GM15510 (cell line): ENCODE data around the gene MIGA2.
A peak's percentile ranks its signal among the peaks of the same experiment; 100 is the strongest.

Experiments used
- POLR2A ChIP-seq: IDR thresholded peaks from 3 replicates; pipeline ENCODE4 v1.6.1; 2011; ENCODE audit warnings: borderline replicate concordance; ENCODE audit not compliant: insufficient read length; ENCODE audit errors: extremely low read depth

Gene MIGA2

DNA sequence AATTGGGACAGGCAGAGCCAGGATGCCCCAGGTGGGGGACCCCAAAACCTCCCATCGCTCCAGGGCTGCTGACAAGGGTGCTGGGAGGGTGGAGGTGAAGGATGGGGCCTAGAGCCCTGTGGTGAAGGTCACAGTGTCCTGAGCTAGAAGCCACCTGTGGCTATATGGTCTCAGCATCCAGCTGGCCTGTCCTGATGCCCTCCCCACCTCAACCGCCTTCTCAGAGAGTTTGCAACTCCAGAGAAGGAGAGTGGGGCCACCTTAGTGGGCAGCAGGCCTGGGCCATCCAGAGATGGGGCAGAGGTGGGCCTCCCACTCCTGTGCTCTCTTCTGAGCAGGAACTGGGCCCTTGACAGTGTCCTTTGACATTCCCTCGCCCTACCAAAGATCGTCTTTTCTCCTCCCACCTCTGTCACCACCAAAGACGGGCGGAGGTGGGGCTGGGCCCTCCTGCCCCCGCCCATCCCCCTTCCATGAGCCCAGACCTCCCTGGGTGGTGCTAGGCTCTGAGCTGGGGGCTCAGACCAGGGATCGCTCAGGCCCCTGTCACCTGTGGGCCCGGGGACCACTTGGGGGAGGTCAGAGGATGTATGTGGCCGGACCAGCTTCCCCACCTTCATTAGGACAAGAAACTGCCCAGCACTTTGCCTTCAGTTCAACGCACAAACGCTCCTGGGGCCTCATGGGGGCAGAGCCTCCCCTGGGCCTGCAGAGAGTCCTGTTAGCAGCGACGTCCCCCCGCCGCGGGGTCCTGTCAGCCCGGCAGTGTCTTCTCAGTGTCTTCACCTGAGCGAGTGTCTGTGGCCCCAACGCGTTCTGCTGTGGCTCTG lies 34.5 kb downstream of the MIGA2 start:
- no peak for TF ChIP-seq POLR2A

DNA sequence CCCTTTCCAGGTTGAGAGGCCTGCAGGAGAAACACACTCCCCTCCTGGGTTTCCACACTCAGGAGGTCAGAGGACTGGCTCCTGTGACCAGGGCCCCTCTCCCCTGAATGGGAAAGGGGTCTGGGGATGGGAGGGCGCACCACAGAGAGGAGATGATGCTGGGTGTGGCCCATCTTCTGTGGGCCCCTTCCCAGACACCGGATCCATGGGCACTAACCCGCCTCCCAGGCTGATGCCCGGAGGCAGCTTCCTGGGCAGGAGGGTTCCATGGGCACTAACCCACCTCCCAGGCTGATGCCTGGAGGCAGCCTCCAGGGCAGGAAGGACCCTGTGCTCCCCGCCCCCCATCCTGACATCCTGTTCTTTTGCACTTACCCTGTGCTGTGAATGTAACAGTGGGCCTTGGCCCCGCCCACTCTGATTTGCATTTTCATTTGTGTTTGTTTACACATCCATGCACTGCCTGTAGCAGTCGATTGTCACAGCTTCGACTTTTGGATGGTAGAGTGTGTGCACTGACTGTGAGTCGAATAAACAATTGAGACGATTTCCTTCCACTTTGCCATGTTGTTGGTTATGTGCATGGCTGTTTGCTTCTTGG lies 35.2 kb downstream of the MIGA2 start:
- no peak for TF ChIP-seq POLR2A

- no peak for TF ChIP-seq POLR2A
These were observed 35.7 kb downstream of the MIGA2 start for GRCh38 chr9:129072171-129072570.

DNA sequence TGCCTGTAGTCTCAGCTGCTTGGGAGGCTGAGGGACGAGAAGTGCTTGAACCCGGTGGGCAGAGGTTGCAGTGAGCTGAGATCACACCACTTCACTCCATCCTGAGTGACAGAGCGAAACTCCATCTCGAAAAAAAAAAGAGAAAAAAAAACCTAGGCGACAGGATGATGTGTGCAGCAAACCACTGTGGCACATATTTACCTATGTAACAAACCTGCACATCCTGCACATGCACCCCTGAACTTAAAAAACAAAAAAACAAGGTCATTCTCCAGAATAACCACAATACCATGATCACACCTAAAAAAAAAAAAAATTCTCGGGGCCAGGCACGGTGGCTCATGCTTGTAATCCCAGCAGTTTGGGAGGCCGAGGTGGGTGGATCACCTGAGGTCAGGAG lies 37.0 kb downstream of the MIGA2 start:
- TF ChIP-seq POLR2A = no peak

- TF ChIP-seq POLR2A = no peak
These were observed 37.7 kb downstream of the MIGA2 start for GRCh38 chr9:129074106-129074505.

- no peak for TF ChIP-seq POLR2A
These were observed 39.7 kb downstream of the MIGA2 start for GRCh38 chr9:129075996-129076639.

DNA sequence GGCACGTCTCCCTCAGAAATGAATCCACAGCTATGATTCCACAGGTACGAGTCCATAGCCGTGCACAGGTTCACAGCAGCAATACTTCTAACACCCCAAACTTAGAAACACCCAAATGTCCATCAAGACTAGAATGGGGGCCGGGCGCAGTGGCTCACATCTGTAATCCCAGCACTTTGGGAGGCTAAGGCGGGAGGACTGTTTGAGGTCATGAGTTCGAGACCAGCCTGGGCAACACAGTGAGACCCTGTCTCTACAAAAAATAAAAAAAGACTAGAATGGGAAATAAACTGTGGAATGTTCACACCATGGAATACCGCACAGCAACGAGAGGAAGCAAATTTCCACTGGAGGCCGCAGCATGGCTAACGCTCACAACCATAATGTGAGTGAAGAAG lies 40.2 kb downstream of the MIGA2 start:
- TF ChIP-seq POLR2A = no peak

GRCh38 chr9:129077236-129077635 lies 40.8 kb downstream of the MIGA2 start:
- TF ChIP-seq POLR2A = no peak

DNA sequence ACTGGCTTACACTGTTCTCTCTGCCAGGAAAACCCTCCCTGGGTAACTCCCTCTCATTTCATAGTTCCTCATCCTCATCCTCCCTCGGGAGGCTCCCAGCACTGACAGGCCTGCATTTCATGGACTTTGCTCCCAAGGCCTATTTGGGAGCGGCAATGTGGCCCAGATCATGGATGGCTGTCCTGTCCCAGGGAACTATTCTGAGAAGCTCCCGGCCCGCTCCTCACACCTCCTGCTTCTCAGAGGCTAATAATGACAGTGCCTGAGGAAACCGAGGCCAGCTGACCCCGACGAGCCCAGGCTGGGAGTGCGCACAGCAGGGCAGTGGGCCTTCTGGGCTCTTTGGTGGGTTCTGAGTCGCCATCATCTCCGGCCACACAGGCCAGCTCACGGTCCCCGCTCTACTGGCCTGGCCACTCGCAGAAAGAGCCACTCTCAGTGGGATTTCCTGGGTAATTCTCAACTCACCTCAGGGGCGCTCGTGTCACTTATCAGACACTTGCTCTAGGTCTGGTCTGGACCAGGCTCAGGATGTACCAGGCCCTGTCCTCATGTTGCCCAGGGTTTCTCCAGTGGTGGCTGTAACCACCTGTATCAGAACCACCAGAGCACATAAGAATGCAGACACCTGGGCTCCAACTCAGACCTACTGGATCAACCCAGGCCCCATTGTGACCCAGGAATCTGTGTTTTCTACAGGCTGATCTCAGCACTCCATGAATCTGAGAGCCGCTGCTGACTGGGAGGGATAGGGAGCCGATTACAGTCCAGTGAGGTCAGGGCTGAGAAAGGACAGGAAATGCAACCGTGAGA lies 42.5 kb downstream of the MIGA2 start:
- TF ChIP-seq POLR2A = no peak

DNA sequence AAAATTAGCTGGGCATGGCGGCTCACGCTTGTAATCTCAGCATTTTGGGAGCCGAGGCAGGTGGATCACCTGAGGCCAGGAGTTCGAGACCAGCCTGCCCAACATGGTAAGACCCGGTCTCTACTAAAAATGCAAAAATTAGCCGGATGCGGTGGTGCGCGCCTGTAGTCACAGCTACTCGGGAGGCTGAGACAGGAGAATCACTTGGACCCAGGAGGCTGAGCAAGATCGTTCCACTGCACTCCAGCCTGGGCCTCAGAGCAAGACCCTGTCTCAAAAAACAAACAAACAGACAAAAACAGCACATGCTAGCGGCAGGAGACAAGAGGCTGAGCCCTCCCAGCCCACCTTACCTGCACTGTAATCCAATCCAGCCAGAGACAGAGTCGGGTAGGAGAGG lies 43.4 kb downstream of the MIGA2 start:
- TF ChIP-seq POLR2A = no peak

DNA sequence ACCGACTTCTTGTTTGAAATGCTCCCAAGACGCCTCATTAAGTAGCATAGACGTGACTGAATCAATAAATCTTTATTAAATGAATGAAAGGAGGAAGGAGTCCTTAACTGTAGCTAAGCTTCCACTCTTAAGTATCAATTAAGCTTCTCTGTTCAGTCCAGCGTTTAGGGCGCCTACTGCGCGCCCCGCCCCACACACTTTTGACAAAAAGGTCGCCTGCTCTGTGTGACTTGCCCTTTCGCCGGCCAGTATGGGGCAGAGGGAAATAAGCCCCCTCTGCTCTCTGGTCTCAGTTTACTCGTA lies 43.8 kb downstream of the MIGA2 start:
- TF ChIP-seq POLR2A = no peak

- peak; percentile 78 for TF ChIP-seq POLR2A
These were observed 44.4 kb downstream of the MIGA2 start, which contains the start of gene DOLPP1 for GRCh38 chr9:129080601-129081387. TSS of gene DOLPP1 (plus strand) at chr9:129081111. CDS start at chr9:129081132, 21 bp downstream.

GRCh38 chr9:129081388-129081904 lies 45.0 kb downstream of the MIGA2 start:
- peak; percentile 37 for TF ChIP-seq POLR2A

DNA sequence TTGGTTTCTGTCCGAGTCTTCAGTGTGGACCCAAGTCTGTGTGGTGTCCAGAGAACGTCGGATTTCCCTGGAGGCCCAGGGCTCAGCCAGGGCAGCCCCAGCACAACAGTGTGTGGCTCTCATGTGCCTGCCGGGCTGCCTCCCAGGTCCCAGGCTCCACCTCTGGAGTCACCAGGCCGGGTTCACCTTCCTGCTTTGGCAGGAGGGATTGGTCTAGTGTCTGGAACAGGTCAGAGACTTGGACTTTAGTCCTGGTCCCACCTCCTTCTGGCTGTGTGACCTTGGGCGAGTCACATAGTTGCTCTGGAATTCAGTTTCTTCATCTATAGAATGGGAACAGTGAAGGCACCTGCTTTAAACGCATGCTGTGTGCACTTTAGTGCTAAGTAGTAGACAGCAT lies 47.7 kb downstream of the MIGA2 start:
- TF ChIP-seq POLR2A = no peak
